Measurements from ENCODE around the gene FAM24B.

DNA sequence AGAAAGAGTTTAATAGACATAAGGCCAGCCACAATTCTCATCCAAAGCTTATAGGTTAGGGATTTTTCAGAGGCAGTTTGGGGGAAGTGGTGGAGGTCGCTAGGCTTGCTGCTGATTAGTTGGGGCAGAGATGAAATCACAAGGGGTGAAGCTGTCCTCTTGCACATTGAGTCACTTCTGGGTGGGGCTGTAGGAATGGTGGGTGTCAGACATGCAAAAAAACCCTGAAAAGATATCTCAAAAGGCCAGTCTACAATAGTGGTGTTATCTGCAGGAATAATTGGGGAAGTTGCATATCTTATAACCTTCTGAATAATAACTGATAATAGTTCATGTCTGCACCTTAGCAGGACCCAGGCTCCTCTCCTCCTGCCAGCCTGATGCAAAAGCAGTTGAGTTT, 2.1 kb downstream of the FAM24B start:
- TF ChIP-seq, protein P1, sequence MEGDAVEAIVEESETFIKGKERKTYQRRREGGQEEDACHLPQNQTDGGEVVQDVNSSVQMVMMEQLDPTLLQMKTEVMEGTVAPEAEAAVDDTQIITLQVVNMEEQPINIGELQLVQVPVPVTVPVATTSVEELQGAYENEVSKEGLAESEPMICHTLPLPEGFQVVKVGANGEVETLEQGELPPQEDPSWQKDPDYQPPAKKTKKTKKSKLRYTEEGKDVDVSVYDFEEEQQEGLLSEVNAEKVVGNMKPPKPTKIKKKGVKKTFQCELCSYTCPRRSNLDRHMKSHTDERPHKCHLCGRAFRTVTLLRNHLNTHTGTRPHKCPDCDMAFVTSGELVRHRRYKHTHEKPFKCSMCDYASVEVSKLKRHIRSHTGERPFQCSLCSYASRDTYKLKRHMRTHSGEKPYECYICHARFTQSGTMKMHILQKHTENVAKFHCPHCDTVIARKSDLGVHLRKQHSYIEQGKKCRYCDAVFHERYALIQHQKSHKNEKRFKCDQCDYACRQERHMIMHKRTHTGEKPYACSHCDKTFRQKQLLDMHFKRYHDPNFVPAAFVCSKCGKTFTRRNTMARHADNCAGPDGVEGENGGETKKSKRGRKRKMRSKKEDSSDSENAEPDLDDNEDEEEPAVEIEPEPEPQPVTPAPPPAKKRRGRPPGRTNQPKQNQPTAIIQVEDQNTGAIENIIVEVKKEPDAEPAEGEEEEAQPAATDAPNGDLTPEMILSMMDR (IDR thresholded peaks at IDR 0.05) = no peak
- TF ChIP-seq POLR2A (IDR thresholded peaks at IDR 0.05) = no peak

All from tibial nerve (tissue), 3 donors.